Measurements from ENCODE around the gene ELN.

ELN gene

GRCh38 chr7:74057216-74057925 lies 29.4 kb downstream of the ELN start:
- no peak for TF ChIP-seq CTCF (conservative IDR thresholded peaks at IDR 0.05; ENCODE audit: low read depth, low read length)
- no peak overlapping the region for H3K4me3 ChIP-seq (ENCODE audit: low read length)
- no peak for DNase-seq (ENCODE audit: low read depth)

- no peak overlapping the region for H3K4me3 ChIP-seq (ENCODE audit: low read length)
- no peak for TF ChIP-seq CTCF (conservative IDR thresholded peaks at IDR 0.05; ENCODE audit: low read depth, low read length)
- no peak for DNase-seq (ENCODE audit: low read depth)
Observed at GRCh38 chr7:74057987-74058386, 30.0 kb downstream of the ELN start.

GRCh38 chr7:74058486-74058885 lies 30.5 kb downstream of the ELN start:
- DNase-seq (ENCODE audit: low read depth) = no peak
- no peak for TF ChIP-seq CTCF (conservative IDR thresholded peaks at IDR 0.05; ENCODE audit: low read depth, low read length)

GRCh38 chr7:74059037-74059436 lies 31.1 kb downstream of the ELN start:
- DNase-seq (ENCODE audit: low read depth) = no peak
- no peak for TF ChIP-seq CTCF (conservative IDR thresholded peaks at IDR 0.05; ENCODE audit: low read depth, low read length)
- H3K4me3 ChIP-seq (ENCODE audit: low read length) = no peak overlapping the region

More at GRCh38 chr7:74058486-74058885, 30.5 kb downstream of the ELN start:
- no peak overlapping the region for H3K4me3 ChIP-seq (ENCODE audit: low read length)

GRCh38 chr7:74059681-74060588 lies 32.0 kb downstream of the ELN start:
- peak; percentile 71 for DNase-seq (ENCODE audit: low read depth)
- TF ChIP-seq CTCF (conservative IDR thresholded peaks at IDR 0.05; ENCODE audit: low read depth, low read length) = peak; percentile 44
- no peak overlapping the region for H3K4me3 ChIP-seq (ENCODE audit: low read length)

- peak; percentile 75 for DNase-seq (ENCODE audit: low read depth)
- no peak for TF ChIP-seq CTCF (conservative IDR thresholded peaks at IDR 0.05; ENCODE audit: low read depth, low read length)
- no peak overlapping the region for H3K4me3 ChIP-seq (ENCODE audit: low read length)
Observed at GRCh38 chr7:74061840-74062539, 34.0 kb downstream of the ELN start.
